HepG2 (cell line): ENCODE data around the gene EEF1AKMT4. TPM values are rescaled to one million over a fixed set of nuclear protein-coding genes. Genes with fewer than 3 reads are reported as not detected.

ENCODE experiments used
- ATAC-seq: fragments of 200-7000 bp; cut with Tn5 transposase; 3 replicates; pipeline ENCODE4 v1.9.1; 2020; ENCODE audit warnings: mild to moderate bottlenecking, moderate library complexity
- BruUV-seq: library from RNA; stranded (reverse); fragments of 400-500 nt; replicated peaks from 2 replicates; lab custom pipeline; 2021; lab: Mats Ljungman, UMichigan
- CTCF ChIA-PET: fragments of 300-600 bp; formaldehyde crosslinking; extraction: SDS; loops from one replicate; lab custom pipeline; 2021; ENCODE audit warnings: low total read pairs, inconsistent platforms, low intra/inter-chr PET ratio; lab: Yijun Ruan, JAX
- POLR2A ChIA-PET: fragments of 350-600 bp; sonication (Branson Sonifier 250); formaldehyde crosslinking; loops from one replicate; lab custom pipeline; 2020; ENCODE audit warnings: antibody characterized with exemption, inconsistent platforms; lab: Yijun Ruan, JAX
- DNase-seq: peaks from one replicate; pipeline ENCODE4 v3.0.0-alpha.2; 2015; ENCODE audit warnings: low spot score
- FAIRE-seq: peaks from 3 replicates; lab custom pipeline; 2011; peaks lifted over from hg19 to GRCh38; lab: Jason Lieb, UNC
- H2AFZ ChIP-seq: one replicate; pipeline ENCODE4 v1.6.1; 2011; ENCODE audit warnings: low read length, inconsistent platforms
- H3K27ac ChIP-seq: fragments of 300-600 bp; 3 replicates; pipeline ENCODE4 v1.8.0; 2011; ENCODE audit warnings: mixed run types, mild to moderate bottlenecking, mixed read lengths, low read length, inconsistent platforms; ENCODE audit not compliant: insufficient read depth; ENCODE audit errors: extremely low read length
- H3K27me3 ChIP-seq, 2 experiments: fragments of 200-600 bp in 1 of 2; 2 replicates in 1 of 2; 3 replicates in 1 of 2; pipeline versions ENCODE4 v1.6.0 to v1.8.0; 2011; ENCODE audit warnings: low read length in 2 of 2, mild to moderate bottlenecking in 2 of 2, moderate library complexity in 2 of 2, inconsistent platforms in 1 of 2; ENCODE audit not compliant: insufficient read depth in 2 of 2, control insufficient read depth in 1 of 2
- H3K36me3 ChIP-seq, 2 experiments: fragments of 200-600 bp in 1 of 2; replicated peaks in 1 of 2; 2 replicates in 1 of 2; 3 replicates in 1 of 2; pipeline versions ENCODE4 v1.5.1 to v1.8.0; 2011; ENCODE audit warnings: low read length in 2 of 2, inconsistent platforms in 1 of 2; ENCODE audit not compliant: insufficient read depth in 2 of 2, control insufficient read depth in 1 of 2
- H3K4me1 ChIP-seq: 2 replicates; pipeline ENCODE4 v1.5.1; 2012; ENCODE audit warnings: low read length, inconsistent platforms; ENCODE audit not compliant: insufficient read depth
- H3K4me2 ChIP-seq: 2 replicates; pipeline ENCODE4 v1.6.0; 2011; ENCODE audit warnings: low read depth, low read length, inconsistent platforms
- H3K4me3 ChIP-seq, 3 experiments: fragments of 200-600 bp in 1 of 3; sonication (generic), shearing (Covaris generic) in 1 of 3; replicated peaks in 1 of 3; 2 replicates each; pipeline ENCODE4 v1.5.1; 2011 to 2016; ENCODE audit warnings: low read length in 3 of 3, inconsistent platforms in 2 of 3, low read depth in 2 of 3, mild to moderate bottlenecking in 2 of 3, control low read depth in 1 of 3, mixed read lengths in 1 of 3; ENCODE audit not compliant: insufficient read depth in 1 of 3
- H3K79me2 ChIP-seq: one replicate; pipeline ENCODE4 v1.6.1; 2011; ENCODE audit warnings: low read length, inconsistent platforms; ENCODE audit not compliant: insufficient read depth
- H3K9ac ChIP-seq: 2 replicates; pipeline ENCODE4 v1.6.0; 2011; ENCODE audit warnings: mild to moderate bottlenecking, low read depth, low read length, inconsistent platforms; ENCODE audit not compliant: insufficient read depth
- H3K9me3 ChIP-seq: 2 replicates; pipeline ENCODE4 v1.5.1; 2012; ENCODE audit warnings: mild to moderate bottlenecking, low read length
- H4K20me1 ChIP-seq: 2 replicates; pipeline ENCODE4 v1.6.0; 2011; ENCODE audit warnings: inconsistent platforms, mild to moderate bottlenecking, low read length, moderate library complexity; ENCODE audit not compliant: insufficient read depth
- DMTF1 ChIP-seq: sonication (generic); formaldehyde crosslinking; IDR thresholded peaks from 2 replicates; pipeline ENCODE4 v1.4.0; 2020; ENCODE audit warnings: mild to moderate bottlenecking, missing genetic modification reagents
- HNRNPH1 ChIP-seq: fragments of 200-400 bp; formaldehyde crosslinking; optimal IDR thresholded peaks from 2 replicates; pipeline ENCODE3; 2017; ENCODE audit warnings: mild to moderate bottlenecking, low read depth, low read length
- IRF1 ChIP-seq: sonication (generic); formaldehyde crosslinking; IDR thresholded peaks from 2 replicates; pipeline ENCODE4 v1.4.0; 2020; ENCODE audit warnings: low read depth, mild to moderate bottlenecking, missing genetic modification reagents
- NR2C2 ChIP-seq: sonication (generic); formaldehyde crosslinking; IDR thresholded peaks from 2 replicates; pipeline ENCODE4 v1.4.0; 2020; ENCODE audit warnings: missing genetic modification reagents, mild to moderate bottlenecking, moderate library complexity, borderline replicate concordance
- RCOR2 ChIP-seq: IDR thresholded peaks from 2 replicates; pipeline ENCODE4 v1.6.1; 2016; ENCODE audit warnings: missing biosample characterization, missing genetic modification reagents
- SALL2 ChIP-seq: sonication (generic); formaldehyde crosslinking; IDR thresholded peaks from 2 replicates; pipeline ENCODE4 v1.8.1; 2023; ENCODE audit warnings: mild to moderate bottlenecking, missing genetic modification reagents, inconsistent platforms
- TCF7L2 ChIP-seq: IDR thresholded peaks from 2 replicates; pipeline ENCODE4 v1.6.1; 2011; ENCODE audit warnings: mild to moderate bottlenecking, low read depth, low read length, moderate library complexity
- TFDP2 ChIP-seq: sonication (generic); formaldehyde crosslinking; IDR thresholded peaks from 2 replicates; pipeline ENCODE4 v1.4.0; 2020; ENCODE audit warnings: missing genetic modification reagents
- ZNF292 ChIP-seq: sonication (generic); formaldehyde crosslinking; IDR thresholded peaks from 2 replicates; pipeline ENCODE4 v1.8.1; 2022; ENCODE audit warnings: mild to moderate bottlenecking, low read depth, missing genetic modification reagents, borderline replicate concordance
- WGBS: methylation state at CpG from one replicate; pipeline ENCODE4 v1.1.6; 2017; ENCODE audit warnings: low lambda C conversion rate; 5-methylcytosine and 5-hydroxymethylcytosine counted together
- in situ Hi-C: cut with HindIII; loops from 2 replicates; pipeline ENCODE4 v1.10.0; 2017; ENCODE audit warnings: low pct_unique_long_range_greater_than_20kb; ENCODE audit not compliant: extremely low pct_ligation_motif_present
- intact Hi-C: fragments of 100-400 bp; cut with micrococcal nuclease; formaldehyde crosslinking; loops from one replicate; pipeline ENCODE4 v1.10.0; 2022; ENCODE audit not compliant: unreplicated experiment
- polyA plus RNA-seq, 8 experiments: library from polyadenylated mRNA; depleted of rRNA in 3 of 8; stranded (reverse) in 7 of 8; unstranded in 1 of 8; fragments of >200 nt; fragmentation: Illumina TruSeq in 4 of 8; extraction: Trizol in 4 of 8; gene quantifications; 2 replicates each; pipeline versions ENCODE4 v1.2.1 to v1.2.3, GENCODE V29; 2011 to 2016; ENCODE audit warnings: low read depth in 4 of 8, missing spikeins in 1 of 8, mixed read lengths in 1 of 8; ENCODE audit not compliant: insufficient read depth in 1 of 8
- total RNA-seq, 5 experiments: library from RNA; depleted of rRNA; stranded (reverse); fragments of >200 nt; fragmentation: Illumina TruSeq; extraction: Trizol; gene quantifications; 2 replicates each; pipeline ENCODE4 v1.2.3, GENCODE V29; 2016; ENCODE audit warnings: low read depth in 1 of 5
- TF ChIP-seq, protein P1 (sequence below): sonication (generic); formaldehyde crosslinking; IDR thresholded peaks from 2 replicates; pipeline ENCODE4 v1.5.0; 2020; ENCODE audit warnings: mild to moderate bottlenecking, missing genetic modification reagents

The EEF1AKMT4 gene
- total and polyA plus RNA-seq, 2 of the 13 experiments (the other 11 are each of a cell fraction or from before 2014, with no cell fraction given): 13.1 to 15.8 TPM

- no peak overlapping the region for H3K4me2 ChIP-seq
- H2AFZ ChIP-seq: no peak overlapping the region
- H3K9ac ChIP-seq: no peak overlapping the region
- ChIA-PET CTCF (no interaction called here), POLR2A (interaction anchor here (1.9 kb wide), 1 partner anchor 9 kb away, joined by 6 read pairs; no protein-coding TSS in a partner anchor)
- in situ Hi-C loops (loop anchor here (5.0 kb wide), 1 partner anchor 336 kb away; no protein-coding TSS in a partner anchor), intact Hi-C loops (no loop called here)
- H3K27me3 ChIP-seq: peaks cover 17 to 79% of the 10 kb centered on the region in 2 experiments; a peak in 4 of 5 replicates
- H3K79me2 ChIP-seq: no peaks in the 10 kb centered on the region
- H3K36me3 ChIP-seq: no peaks in the 10 kb centered on the region
- peaks cover 11% of the 10 kb centered on the region; the same call in 1 of the 2 replicates for H3K4me1 ChIP-seq
- 50% methylated on average over 10 of the region's 23 CpGs for WGBS
- FAIRE-seq (no peak), DNase-seq (no peak), ATAC-seq (no peak)
- no peak overlapping the region for H3K27ac ChIP-seq
- H4K20me1 ChIP-seq: peaks cover 3% of the 10 kb centered on the region; the same call in 1 of the 2 replicates
- BruUV-seq: no TSS peak
- H3K9me3 ChIP-seq: no peaks in the 10 kb centered on the region
- H3K4me3 ChIP-seq: no peak overlapping the region
- no peak for TF ChIP-seq HNRNPH1
- TF ChIP-seq IRF1 (CRISPR knock-in tag): no peak
- no peak for TF ChIP-seq TFDP2 (CRISPR knock-in tag)
- no peak for TF ChIP-seq DMTF1 (CRISPR knock-in tag)
- TF ChIP-seq, protein P1, sequence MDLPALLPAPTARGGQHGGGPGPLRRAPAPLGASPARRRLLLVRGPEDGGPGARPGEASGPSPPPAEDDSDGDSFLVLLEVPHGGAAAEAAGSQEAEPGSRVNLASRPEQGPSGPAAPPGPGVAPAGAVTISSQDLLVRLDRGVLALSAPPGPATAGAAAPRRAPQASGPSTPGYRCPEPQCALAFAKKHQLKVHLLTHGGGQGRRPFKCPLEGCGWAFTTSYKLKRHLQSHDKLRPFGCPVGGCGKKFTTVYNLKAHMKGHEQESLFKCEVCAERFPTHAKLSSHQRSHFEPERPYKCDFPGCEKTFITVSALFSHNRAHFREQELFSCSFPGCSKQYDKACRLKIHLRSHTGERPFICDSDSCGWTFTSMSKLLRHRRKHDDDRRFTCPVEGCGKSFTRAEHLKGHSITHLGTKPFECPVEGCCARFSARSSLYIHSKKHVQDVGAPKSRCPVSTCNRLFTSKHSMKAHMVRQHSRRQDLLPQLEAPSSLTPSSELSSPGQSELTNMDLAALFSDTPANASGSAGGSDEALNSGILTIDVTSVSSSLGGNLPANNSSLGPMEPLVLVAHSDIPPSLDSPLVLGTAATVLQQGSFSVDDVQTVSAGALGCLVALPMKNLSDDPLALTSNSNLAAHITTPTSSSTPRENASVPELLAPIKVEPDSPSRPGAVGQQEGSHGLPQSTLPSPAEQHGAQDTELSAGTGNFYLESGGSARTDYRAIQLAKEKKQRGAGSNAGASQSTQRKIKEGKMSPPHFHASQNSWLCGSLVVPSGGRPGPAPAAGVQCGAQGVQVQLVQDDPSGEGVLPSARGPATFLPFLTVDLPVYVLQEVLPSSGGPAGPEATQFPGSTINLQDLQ (CRISPR knock-in tag): no peak
- TF ChIP-seq RCOR2 (CRISPR knock-in tag): no peak
- no peak for TF ChIP-seq NR2C2
- TF ChIP-seq TCF7L2: no peak
- TF ChIP-seq ZNF292 (CRISPR knock-in tag): no peak
- TF ChIP-seq SALL2 (CRISPR knock-in tag): no peak
These were observed 16.2 kb upstream of the EEF1AKMT4 start for GRCh38 chr3:184233127-184233843.
